HCT116 (cell line): ENCODE measurements around the gene TNKS1BP1.

ENCODE experiments used
- MAX ChIP-seq: IDR thresholded peaks from 2 replicates; pipeline ENCODE4 v1.6.1; 2012
- ZFX ChIP-seq: fragments of 450-650 bp; IDR thresholded peaks from 2 replicates; pipeline ENCODE4 v1.6.1; 2017

GRCh38 chr11:57364851-57365660, 40.3 kb upstream of the TNKS1BP1 start:
- TF ChIP-seq MAX (no peak), ZFX (no peak)
